ENCODE measurements around the gene NADSYN1.

NADSYN1 gene

DNA sequence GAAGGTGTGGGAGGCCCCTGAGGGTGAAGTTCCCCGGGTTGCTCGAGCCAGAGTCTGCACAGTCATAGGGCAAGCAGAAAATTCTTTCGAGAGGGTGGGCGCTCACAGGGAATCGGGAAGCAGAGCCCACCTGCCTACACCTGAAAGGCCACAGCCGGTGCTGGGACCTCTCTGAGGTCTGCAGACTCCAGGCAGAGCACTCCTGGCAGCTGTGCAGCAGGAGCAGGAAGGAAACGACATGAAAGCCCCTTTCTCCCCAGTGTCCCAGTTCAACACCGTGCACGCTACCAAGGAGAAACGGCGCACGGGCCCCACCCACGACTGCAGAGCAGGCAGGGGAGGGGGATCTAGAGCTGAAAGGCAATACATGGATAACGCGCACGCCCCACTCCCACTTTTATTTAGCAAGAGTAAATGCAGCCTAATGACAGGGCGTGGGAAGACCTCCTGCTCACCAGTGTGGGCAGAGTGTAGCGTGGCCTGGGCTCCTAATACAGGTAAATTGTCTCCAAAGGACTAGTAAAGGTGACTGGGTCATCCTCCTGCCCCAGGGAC, 18.4 kb upstream of the NADSYN1 start:
- no peak for DNase-seq

GRCh38 chr11:71435278-71435951, 17.6 kb upstream of the NADSYN1 start:
- no peak for DNase-seq

DNA sequence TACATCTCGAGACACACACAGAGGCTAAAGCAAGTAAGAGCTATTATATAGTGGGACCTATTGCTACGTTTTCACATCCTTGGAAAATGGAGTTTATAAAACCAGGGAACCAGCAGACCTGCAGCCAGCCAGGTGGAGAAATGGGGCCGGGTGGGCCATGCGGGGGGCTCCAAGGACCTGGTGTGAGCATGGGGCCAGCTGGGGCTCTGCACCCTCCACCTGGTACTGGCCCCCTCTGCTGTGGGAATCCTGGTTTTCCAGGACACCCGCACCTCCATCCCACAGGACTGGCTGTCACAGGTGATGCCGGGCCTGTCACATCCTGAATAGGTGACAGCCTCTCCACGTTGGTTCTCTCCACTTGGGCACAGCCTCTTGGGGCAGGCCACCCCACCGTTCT, 16.1 kb upstream of the NADSYN1 start:
- no peak for DNase-seq

DNA sequence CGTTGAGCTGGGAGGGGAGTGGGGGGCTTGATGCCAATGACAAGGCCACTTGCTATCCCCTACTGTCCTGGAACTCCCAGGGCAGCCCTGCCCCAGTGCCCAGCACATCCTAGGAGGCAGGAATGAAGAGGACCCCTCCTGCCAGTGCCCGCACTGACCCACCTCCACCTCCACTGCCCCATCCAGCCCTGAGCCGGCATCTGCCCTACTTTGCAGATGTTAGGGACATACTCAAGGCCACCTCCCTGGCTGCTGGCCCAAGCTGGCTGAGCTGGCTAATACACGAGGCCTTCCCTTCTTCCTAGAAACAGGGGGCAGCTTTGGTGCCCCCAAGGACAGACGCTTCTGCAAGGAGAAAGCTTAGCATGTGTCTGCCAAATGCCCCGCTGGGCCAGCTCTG, 15.6 kb upstream of the NADSYN1 start:
- no peak for DNase-seq

- no peak for DNase-seq
Measured at GRCh38 chr11:71437879-71438278, 15.1 kb upstream of the NADSYN1 start.

- no peak for DNase-seq
Measured at GRCh38 chr11:71438650-71439049, 14.4 kb upstream of the NADSYN1 start.

DNA sequence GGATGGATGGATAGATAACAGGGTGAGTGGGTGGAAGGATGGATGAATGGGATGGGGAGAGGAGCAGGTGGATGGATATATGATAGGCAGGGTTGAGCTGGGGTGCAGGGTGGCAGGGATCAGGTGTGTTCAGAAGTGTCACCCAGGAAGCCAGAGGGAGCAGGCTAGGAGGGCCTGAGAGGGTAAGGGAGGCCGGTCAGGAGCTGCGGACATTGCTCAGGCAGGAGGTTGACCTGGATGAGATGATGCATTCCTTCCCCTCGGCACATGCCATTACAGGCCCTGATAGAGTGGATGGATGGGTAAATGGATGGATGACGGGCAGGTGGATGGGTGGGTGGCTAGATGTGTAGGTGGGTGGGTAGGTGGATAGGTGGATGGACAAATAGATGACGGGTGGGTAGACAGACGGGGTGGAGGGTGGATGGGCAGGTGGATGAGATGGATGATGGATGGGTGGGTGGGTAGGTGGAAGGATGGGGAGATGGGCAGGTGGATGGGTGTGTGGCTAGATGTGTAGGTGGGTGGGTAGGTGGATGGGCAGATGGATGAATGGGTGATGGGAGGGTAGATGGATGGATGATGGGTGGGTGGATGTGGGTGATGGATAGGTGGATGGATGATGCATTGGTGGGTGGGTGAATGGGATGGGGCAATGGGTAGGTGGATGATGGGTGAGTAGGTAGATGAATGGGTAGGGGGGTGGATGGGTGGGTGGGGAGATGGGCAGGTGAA, 12.8 kb upstream of the NADSYN1 start:
- no peak for DNase-seq

- no peak for DNase-seq
Measured at GRCh38 chr11:71441251-71441650, 11.8 kb upstream of the NADSYN1 start.

DNA sequence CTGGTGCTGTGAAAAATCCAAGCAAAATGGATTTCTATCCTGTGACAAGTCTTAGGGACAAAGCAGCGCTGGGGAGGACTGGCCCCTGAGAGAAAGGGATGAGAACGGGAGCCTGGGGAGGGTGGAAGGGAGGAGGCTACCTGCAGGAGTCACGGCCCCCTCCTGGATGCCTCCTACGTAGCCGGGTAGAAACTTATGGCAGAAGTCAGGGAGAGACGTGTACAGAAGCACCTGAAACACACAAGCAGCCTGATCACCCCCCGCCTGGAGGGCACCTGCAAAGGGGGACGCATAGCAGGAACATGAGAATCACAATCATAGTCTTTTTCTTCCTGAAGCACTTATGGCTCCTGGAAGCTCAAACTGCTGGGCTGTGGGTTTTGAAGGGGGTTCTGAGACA, 10.9 kb upstream of the NADSYN1 start:
- DNase-seq = no peak

DNA sequence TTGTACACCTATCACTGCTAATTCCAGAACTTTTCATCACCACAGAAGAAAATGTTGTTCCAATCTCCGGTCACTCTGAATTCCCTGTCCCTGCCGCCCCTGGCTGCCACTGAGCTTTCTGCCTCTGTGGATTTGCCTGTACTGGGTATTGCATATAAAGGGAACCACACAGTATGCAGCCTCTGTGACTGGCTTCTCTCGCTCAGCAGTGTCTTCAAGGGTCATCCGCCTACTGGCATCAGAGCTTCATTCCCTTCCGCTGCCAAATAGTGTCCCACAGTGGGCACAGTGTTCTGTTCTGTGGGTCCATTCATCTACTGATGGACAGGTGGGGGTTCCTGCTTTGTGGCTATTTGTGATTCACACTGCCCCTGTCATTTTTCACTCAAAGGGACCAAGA, 10.1 kb upstream of the NADSYN1 start:
- DNase-seq = no peak

DNA sequence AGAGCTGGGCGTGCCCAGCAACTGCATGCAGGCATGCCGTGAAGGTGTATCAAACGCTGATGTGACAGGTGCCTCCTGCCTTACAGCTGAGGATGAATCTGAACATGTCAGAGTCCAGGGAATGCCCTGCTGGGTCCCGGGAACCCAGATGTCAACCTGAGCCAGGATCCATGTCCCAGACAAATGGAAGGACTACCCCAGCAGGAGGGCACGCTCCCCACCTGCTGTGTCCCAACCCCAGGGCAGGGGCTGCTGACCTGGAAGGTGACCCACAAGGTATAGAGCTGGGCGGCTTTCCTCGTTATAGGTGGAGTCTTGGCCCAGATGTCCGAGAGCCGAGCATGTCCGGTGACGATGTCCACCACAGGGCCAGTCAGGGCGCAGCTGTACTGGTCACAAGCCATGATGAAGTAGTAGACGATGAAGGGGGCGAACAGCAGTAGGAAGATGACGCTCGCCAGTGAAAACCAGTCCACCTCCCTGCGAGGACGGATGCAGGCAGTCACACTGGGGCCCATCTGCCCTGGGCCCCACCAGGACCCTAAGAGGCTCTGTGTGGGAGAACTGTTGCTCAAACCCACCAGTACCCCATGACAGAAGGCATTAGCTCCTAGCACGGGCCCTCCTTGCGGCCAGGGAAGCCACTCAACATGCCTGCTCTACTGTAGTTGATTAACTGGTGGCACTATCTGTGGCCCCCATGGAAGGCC, 9.1 kb upstream of the NADSYN1 start:
- no peak for DNase-seq

- no peak for DNase-seq
Measured at GRCh38 chr11:71444811-71445210, 8.2 kb upstream of the NADSYN1 start.

- no peak for DNase-seq
Measured at GRCh38 chr11:71446150-71446549, 6.9 kb upstream of the NADSYN1 start.

DNA sequence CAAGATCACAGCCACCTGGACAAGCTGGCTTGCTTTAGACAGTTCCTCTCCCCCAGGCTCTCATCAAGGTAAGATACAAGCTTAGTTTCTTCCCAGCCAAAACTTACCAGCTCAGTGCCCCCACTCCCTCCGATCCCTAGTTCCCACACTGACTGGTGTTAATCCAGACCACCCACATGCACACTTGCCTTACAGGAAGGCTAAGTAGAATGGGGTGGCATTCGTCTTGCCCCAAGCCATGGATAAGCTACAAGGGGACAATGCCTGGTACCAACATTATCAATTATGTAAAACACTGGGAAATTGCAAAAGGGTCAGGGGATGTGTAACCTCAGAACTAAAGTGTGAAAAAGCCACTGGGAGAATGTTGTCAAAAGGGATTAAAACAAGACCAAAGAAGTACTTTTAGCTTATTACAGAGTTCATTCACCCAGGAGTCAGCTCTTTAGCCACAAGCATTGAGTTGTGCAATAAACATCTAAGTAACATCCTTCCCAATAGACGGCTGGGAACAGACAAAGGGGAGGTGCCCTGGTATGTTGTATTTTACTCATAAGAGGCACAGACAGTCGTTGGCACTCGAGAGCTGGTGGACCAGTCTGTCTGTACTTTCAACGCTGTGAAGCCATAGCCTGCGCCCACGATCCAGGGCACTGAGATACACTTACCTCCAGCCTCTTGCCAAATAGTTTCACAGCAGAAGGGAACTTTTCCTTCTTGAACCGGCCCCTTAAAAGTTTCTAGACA, 5.9 kb upstream of the NADSYN1 start:
- DNase-seq = no peak

- no peak for DNase-seq
Measured at GRCh38 chr11:71447791-71448256, 5.2 kb upstream of the NADSYN1 start.

DNA sequence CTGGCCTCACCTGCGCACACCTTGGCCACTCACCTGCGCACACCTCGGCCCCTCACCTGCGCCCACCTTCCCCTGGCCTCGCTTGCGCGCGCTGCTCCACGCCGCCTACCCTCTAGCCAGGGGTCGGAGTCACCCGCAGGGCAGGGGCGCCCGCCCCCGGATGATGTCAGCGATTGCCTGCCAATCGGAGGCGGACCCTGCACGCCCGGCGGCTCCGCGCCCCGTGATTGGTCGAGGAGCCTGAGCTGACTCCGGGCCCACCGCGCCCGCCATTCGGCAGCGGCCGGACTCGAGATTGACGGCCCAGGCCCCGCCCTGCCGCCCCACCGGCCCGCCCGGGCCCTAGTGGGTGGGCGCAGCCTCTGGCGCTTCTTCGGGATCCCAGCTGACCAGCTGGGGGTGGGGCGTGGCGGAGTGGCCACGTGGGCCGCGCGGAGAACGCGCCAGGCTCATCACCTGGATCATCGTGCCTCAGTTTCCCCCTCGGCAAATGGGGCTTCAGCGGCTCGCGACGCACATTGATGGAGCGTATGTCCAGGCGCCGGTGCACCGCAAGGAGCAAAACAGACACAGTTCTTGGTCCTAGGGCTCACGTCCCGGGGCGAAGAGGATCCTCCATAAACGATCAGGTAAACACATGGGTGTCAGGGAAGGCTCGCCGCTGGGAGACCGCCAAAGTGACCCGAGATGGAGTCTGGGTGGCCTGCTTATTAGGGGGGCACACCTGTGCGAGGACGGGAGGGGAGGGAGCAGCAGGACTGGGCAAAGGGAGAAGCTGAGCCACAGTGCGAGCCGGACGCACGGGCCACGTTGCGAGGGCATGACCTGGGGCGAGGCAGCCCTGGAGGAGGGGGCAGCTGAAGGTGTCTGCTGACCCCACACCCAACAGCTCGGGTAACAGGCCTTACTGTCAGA, 4.5 kb upstream of the NADSYN1 start, which contains the start of gene DHCR7:
DHCR7 (minus strand) TSS at position 137 of the 915 bp plus-strand sequence. CDS start 3,441 bp downstream, outside the sequence.
- DNase-seq = peak; percentile 72

GRCh38 chr11:71449596-71449995, 3.4 kb upstream of the NADSYN1 start:
- no peak for DNase-seq

DNA sequence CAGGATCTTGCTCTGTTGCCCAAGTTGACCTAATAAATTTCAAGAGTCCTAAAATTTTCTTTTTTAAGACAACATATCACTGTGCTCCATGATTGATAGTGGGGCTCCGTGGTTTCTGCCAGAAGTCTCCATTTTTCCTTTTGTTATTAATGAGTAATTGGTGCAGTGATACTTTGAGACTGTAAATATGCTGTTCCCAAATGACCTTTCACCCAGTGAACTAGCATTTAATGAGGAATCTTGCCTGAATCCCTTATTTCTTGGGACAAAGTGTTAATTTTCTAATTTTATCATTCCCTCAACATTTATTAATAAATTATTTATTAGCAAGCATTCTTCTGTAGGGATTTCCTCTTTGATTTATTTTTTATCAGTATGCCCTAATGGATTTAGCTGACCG, 2.5 kb upstream of the NADSYN1 start:
- DNase-seq = no peak

GRCh38 chr11:71450939-71451338, 2.1 kb upstream of the NADSYN1 start:
- no peak for DNase-seq

- no peak for DNase-seq
Measured at GRCh38 chr11:71451596-71452198, 1.3 kb upstream of the NADSYN1 start.

All from NCI-H2081 treated with DMSO at 0.1 percent for 48 hours (cell line).